CD14-positive monocyte (primary cell): ENCODE data around the gene GRID2. TPM values are rescaled to one million over a fixed set of nuclear protein-coding genes. Genes with fewer than 3 reads are reported as not detected.

ENCODE experiments used
- DNase-seq, 3 donors: peaks; one replicate each; pipeline ENCODE4 v3.0.0-alpha.2; 2011 to 2022
- H2AFZ ChIP-seq: 2 replicates; pipeline ENCODE4 v1.6.0; 2012; ENCODE audit warnings: mild to moderate bottlenecking, low read depth, low read length, inconsistent platforms; ENCODE audit not compliant: insufficient read depth, poor library complexity, severe bottlenecking
- H3K27ac ChIP-seq, 2 donors: 1 replicate in 1 of 2; 2 replicates in 1 of 2; pipeline ENCODE4 v1.5.1; 2012 to 2013; ENCODE audit warnings: low read length in 2 of 2, control low read depth in 1 of 2, inconsistent platforms in 1 of 2, low read depth in 1 of 2, mild to moderate bottlenecking in 1 of 2
- H3K27me3 ChIP-seq, 2 donors: one replicate each; pipeline versions ENCODE4 v1.6.0 to v1.6.1; 2011 to 2013; ENCODE audit warnings: low read length in 2 of 2; ENCODE audit not compliant: control insufficient read depth in 2 of 2, insufficient read depth in 2 of 2
- H3K36me3 ChIP-seq, 2 donors: replicated peaks in 1 of 2; 1 replicate in 1 of 2; 2 replicates in 1 of 2; pipeline versions ENCODE4 v1.5.1 to v1.6.1; 2012 to 2013; ENCODE audit warnings: low read length in 2 of 2, control low read depth in 1 of 2, inconsistent platforms in 1 of 2, mild to moderate bottlenecking in 1 of 2; ENCODE audit not compliant: insufficient read depth in 2 of 2, control insufficient read depth in 1 of 2
- H3K4me1 ChIP-seq, 2 donors: 1 replicate in 1 of 2; 2 replicates in 1 of 2; pipeline versions ENCODE4 v1.5.1 to v1.6.1; 2012 to 2013; ENCODE audit warnings: low read length in 2 of 2, control low read depth in 1 of 2, inconsistent platforms in 1 of 2, mild to moderate bottlenecking in 1 of 2, moderate library complexity in 1 of 2; ENCODE audit not compliant: insufficient read depth in 2 of 2, control insufficient read depth in 1 of 2
- H3K4me2 ChIP-seq: replicated peaks from 2 replicates; pipeline ENCODE3; 2012; ENCODE audit warnings: low read length, moderate library complexity, mild to moderate bottlenecking; ENCODE audit not compliant: poor library complexity, severe bottlenecking; ENCODE audit errors: extremely low read depth
- H3K4me3 ChIP-seq, 3 experiments: fragments of 200-600 bp in 1 of 3; sonication (generic) in 1 of 3; replicated peaks in 1 of 3; 1 replicate in 2 of 3; 2 replicates in 1 of 3; pipeline ENCODE4 v1.5.1; 2011 to 2013; ENCODE audit warnings: low read length in 3 of 3, mild to moderate bottlenecking in 3 of 3, control low read depth in 2 of 3, low read depth in 2 of 3, inconsistent platforms in 1 of 3, moderate library complexity in 1 of 3
- H3K79me2 ChIP-seq: 2 replicates; pipeline ENCODE4 v1.6.0; 2012; ENCODE audit warnings: mild to moderate bottlenecking, control low read depth, inconsistent platforms, low read length, moderate library complexity; ENCODE audit not compliant: insufficient read depth
- H3K9ac ChIP-seq: 2 replicates; pipeline ENCODE4 v1.6.0; 2017; ENCODE audit warnings: low read length, mild to moderate bottlenecking; ENCODE audit not compliant: insufficient read depth, poor library complexity, severe bottlenecking
- H3K9me3 ChIP-seq, 2 donors: replicated peaks in 1 of 2; 1 replicate in 1 of 2; 2 replicates in 1 of 2; pipeline versions ENCODE4 v1.5.1 to v1.6.1; 2012 to 2013; ENCODE audit warnings: low read length in 2 of 2, control low read depth in 1 of 2; ENCODE audit not compliant: control insufficient read depth in 1 of 2, insufficient read depth in 1 of 2
- H4K20me1 ChIP-seq: 2 replicates; pipeline ENCODE4 v1.6.0; 2012; ENCODE audit warnings: mild to moderate bottlenecking, low read length, control low read depth, moderate library complexity; ENCODE audit not compliant: insufficient read depth
- H3K27ac Mint-ChIP-seq, 7 donors: one replicate each; pipeline ENCODE4 v1.8.0; 2020; ENCODE audit warnings: mild to moderate bottlenecking in 7 of 7, mixed read lengths in 7 of 7, moderate library complexity in 6 of 7, inconsistent platforms in 2 of 7
- H3K27me3 Mint-ChIP-seq, 3 donors: one replicate each; pipeline ENCODE4 v1.8.0; 2021 to 2022; ENCODE audit warnings: low read depth in 3 of 3, mild to moderate bottlenecking in 3 of 3, mixed read lengths in 3 of 3, moderate library complexity in 3 of 3, inconsistent platforms in 1 of 3
- H3K36me3 Mint-ChIP-seq, 2 donors: one replicate each; pipeline ENCODE4 v1.8.0; 2020; ENCODE audit warnings: mixed read lengths in 2 of 2, inconsistent platforms in 1 of 2, mild to moderate bottlenecking in 1 of 2
- H3K4me1 Mint-ChIP-seq: one replicate; pipeline ENCODE4 v1.8.0; 2020; ENCODE audit warnings: mild to moderate bottlenecking, mixed read lengths
- H3K4me3 Mint-ChIP-seq, 2 donors: one replicate each; pipeline ENCODE4 v1.8.0; 2020; ENCODE audit warnings: mild to moderate bottlenecking in 2 of 2, mixed read lengths in 2 of 2, moderate library complexity in 1 of 2
- H3K9me3 Mint-ChIP-seq, 7 donors: one replicate each; pipeline ENCODE4 v1.8.0; 2020 to 2022; ENCODE audit warnings: mixed read lengths in 7 of 7, mild to moderate bottlenecking in 6 of 7, moderate library complexity in 6 of 7, inconsistent platforms in 2 of 7
- WGBS: methylation state at CpG from one replicate; pipeline ENCODE4 v1.1.5; 2013; ENCODE audit warnings: missing lambda C conversion rate; ENCODE audit not compliant: insufficient coverage; 5-methylcytosine and 5-hydroxymethylcytosine counted together
- intact Hi-C, 2 donors: fragments of 100-400 bp; cut with micrococcal nuclease; formaldehyde crosslinking; loops; one replicate each; pipeline versions ENCODE4 v1.15.0 to v1.15.1; 2023
- polyA plus RNA-seq, 3 donors: library from polyadenylated mRNA; depleted of rRNA in 1 of 3; unstranded in 2 of 3; stranded (reverse) in 1 of 3; fragments of 300-500 nt in 2 of 3; fragments of >200 nt in 1 of 3; fragmentation: Illumina TruSeq in 2 of 3; gene quantifications; 1 replicate in 2 of 3; 2 replicates in 1 of 3; pipeline ENCODE4 v1.2.3, GENCODE V29; 2012 to 2021
- TF ChIP-seq, protein P1 (sequence below): fragments of 200-600 bp; IDR thresholded peaks from one replicate; pipeline ENCODE4 v1.8.0; 2022; ENCODE audit warnings: antibody characterized with exemption, mild to moderate bottlenecking

The GRID2 gene
- polyA plus RNA-seq, 3 donors: not detected

DNA sequence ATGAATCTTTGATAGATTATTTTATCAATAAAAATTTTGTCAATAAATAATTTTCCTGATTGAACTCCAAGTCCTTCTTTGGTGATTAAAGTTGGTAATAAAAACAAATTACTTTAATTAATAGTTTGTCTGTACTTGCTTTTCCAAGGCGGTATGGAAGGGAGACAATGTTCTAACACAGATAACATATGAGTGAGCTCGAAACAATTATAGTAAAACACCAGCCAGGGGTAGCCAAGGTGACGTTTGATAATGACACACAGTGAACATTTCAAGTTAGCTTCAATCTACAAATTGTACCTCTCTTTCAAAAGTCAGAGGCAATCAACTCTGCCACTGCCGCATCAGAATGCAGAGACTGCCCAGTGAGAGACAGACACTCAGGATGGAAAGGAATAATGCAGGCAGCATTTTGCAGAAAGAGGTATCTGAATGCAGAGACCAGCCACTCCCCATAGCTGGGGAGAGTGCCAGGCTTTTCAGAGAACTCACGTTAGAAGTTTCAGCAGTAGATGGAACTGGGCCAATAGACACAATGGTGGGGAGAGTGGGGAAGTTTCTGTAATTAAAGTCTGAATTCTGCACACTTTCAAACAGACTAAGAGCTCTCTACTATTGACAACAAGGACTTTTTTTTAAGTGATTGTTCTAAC, 1506.7 kb downstream of the GRID2 start:
- H3K36me3 Mint-ChIP-seq: no peaks in the 10 kb centered on the region
- Histone ChIP-seq H3K27ac (no peak overlapping the region), H3K4me3 (no peak overlapping the region), H3K27me3 (no peaks in the 10 kb centered on the region), H3K4me2 (no peak overlapping the region), H3K4me1 (peaks cover 8 to 12% of the 10 kb centered on the region in 2 donors), H2AFZ (no peak overlapping the region), H3K36me3 (no peaks in the 10 kb centered on the region), H3K9me3 (peaks cover 0 to 4% of the 10 kb centered on the region in 2 donors), H4K20me1 (no peaks in the 10 kb centered on the region), H3K9ac (no peak overlapping the region), H3K79me2 (no peaks in the 10 kb centered on the region)
- H3K4me3 Mint-ChIP-seq: no peak overlapping the region
- DNase-seq: no peak
- peaks cover 5% of the 10 kb centered on the region for H3K4me1 Mint-ChIP-seq
- no peak overlapping the region for H3K27ac Mint-ChIP-seq
- no peaks in the 10 kb centered on the region for H3K27me3 Mint-ChIP-seq
- intact Hi-C loops: no loop called here
- peaks cover 0 to 11% (median 1%) of the 10 kb centered on the region in 7 donors for H3K9me3 Mint-ChIP-seq
- TF ChIP-seq, protein P1, sequence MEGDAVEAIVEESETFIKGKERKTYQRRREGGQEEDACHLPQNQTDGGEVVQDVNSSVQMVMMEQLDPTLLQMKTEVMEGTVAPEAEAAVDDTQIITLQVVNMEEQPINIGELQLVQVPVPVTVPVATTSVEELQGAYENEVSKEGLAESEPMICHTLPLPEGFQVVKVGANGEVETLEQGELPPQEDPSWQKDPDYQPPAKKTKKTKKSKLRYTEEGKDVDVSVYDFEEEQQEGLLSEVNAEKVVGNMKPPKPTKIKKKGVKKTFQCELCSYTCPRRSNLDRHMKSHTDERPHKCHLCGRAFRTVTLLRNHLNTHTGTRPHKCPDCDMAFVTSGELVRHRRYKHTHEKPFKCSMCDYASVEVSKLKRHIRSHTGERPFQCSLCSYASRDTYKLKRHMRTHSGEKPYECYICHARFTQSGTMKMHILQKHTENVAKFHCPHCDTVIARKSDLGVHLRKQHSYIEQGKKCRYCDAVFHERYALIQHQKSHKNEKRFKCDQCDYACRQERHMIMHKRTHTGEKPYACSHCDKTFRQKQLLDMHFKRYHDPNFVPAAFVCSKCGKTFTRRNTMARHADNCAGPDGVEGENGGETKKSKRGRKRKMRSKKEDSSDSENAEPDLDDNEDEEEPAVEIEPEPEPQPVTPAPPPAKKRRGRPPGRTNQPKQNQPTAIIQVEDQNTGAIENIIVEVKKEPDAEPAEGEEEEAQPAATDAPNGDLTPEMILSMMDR: no peak
- no CpG with 5 or more reads among the region's 5 CpGs for WGBS

DNA sequence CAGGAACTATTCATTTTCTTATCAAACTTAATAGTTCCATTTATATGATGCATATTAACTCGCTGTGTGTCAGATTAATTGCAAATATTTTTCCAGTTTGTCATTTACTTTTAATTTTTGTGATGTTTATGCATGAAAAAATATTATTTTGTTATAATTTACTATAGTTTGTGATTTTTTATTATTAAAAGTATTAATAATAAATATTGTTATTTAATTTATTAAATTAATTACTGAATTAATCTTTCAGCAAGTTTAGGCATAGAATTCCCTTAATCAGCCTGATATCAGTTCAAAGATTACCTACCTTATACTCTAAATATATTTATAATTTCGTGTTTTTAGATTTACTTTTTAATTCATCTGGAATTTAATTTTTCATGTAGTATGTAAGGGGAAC, 1509.3 kb downstream of the GRID2 start:
- no peaks in the 10 kb centered on the region for H4K20me1 ChIP-seq
- no peaks in the 10 kb centered on the region for H3K27me3 Mint-ChIP-seq
- no peak overlapping the region for H3K4me3 ChIP-seq
- DNase-seq: no peak
- peaks cover 0 to 4% of the 10 kb centered on the region in 2 donors for H3K9me3 ChIP-seq
- intact Hi-C loops: no loop called here
- H2AFZ ChIP-seq: no peak overlapping the region
- no peaks in the 10 kb centered on the region for H3K36me3 Mint-ChIP-seq
- H3K27me3 ChIP-seq: no peaks in the 10 kb centered on the region
- no peaks in the 10 kb centered on the region for H3K36me3 ChIP-seq
- no peak overlapping the region for H3K27ac ChIP-seq
- no peak overlapping the region for H3K27ac Mint-ChIP-seq
- peaks cover 5% of the 10 kb centered on the region for H3K4me1 Mint-ChIP-seq
- H3K4me1 ChIP-seq: peaks cover 8 to 12% of the 10 kb centered on the region in 2 donors
- peaks cover 0 to 16% (median 3%) of the 10 kb centered on the region in 7 donors for H3K9me3 Mint-ChIP-seq
- WGBS: no CpG with 5 or more reads among the region's 2 CpGs
- no peak overlapping the region for H3K9ac ChIP-seq
- H3K4me3 Mint-ChIP-seq: no peak overlapping the region
- no peaks in the 10 kb centered on the region for H3K79me2 ChIP-seq
- H3K4me2 ChIP-seq: no peak overlapping the region
- TF ChIP-seq, protein P1: no peak
